Endodermal cell (in vitro differentiated cells): ENCODE data around the gene IGSF21. TPM values are rescaled to one million over a fixed set of nuclear protein-coding genes. Genes with fewer than 3 reads are reported as not detected.

Experiments used
- DNase-seq: peaks from one replicate; pipeline ENCODE4 v3.0.0-alpha.2; 2017
- H3K27ac ChIP-seq: 2 replicates; pipeline ENCODE4 v1.5.1; 2013; ENCODE audit warnings: mild to moderate bottlenecking, low read depth, low read length, moderate library complexity
- H3K27me3 ChIP-seq: 2 replicates; pipeline ENCODE4 v1.6.1; 2013; ENCODE audit warnings: mild to moderate bottlenecking, low read length, moderate library complexity; ENCODE audit not compliant: insufficient read depth, control insufficient read depth, poor library complexity, severe bottlenecking
- H3K36me3 ChIP-seq: 2 replicates; pipeline ENCODE4 v1.7.0; 2013; ENCODE audit warnings: mild to moderate bottlenecking, low read length, moderate library complexity; ENCODE audit not compliant: control insufficient read depth, insufficient read depth
- H3K4me1 ChIP-seq: one replicate; pipeline ENCODE4 v1.7.0; 2013; ENCODE audit warnings: low read length; ENCODE audit not compliant: control insufficient read depth, insufficient read depth
- H3K4me3 ChIP-seq: 2 replicates; pipeline ENCODE4 v1.5.1; 2013; ENCODE audit warnings: mild to moderate bottlenecking, low read length, moderate library complexity
- H3K9ac ChIP-seq: 2 replicates; pipeline ENCODE4 v1.6.1; 2013; ENCODE audit warnings: mild to moderate bottlenecking, low read length, moderate library complexity; ENCODE audit not compliant: poor library complexity, severe bottlenecking; ENCODE audit errors: extremely low read depth
- H3K9me3 ChIP-seq: 2 replicates; pipeline ENCODE4 v1.6.1; 2013; ENCODE audit warnings: mild to moderate bottlenecking, low read length, moderate library complexity; ENCODE audit not compliant: control insufficient read depth
- H3K27ac Mint-ChIP-seq: 2 replicates; pipeline ENCODE4 v1.8.0; 2020; ENCODE audit warnings: mixed read lengths
- H3K27me3 Mint-ChIP-seq: 2 replicates; pipeline ENCODE4 v1.8.0; 2021; ENCODE audit warnings: mild to moderate bottlenecking, mixed read lengths; ENCODE audit not compliant: insufficient read depth
- H3K36me3 Mint-ChIP-seq: 2 replicates; pipeline ENCODE4 v1.8.0; 2020; ENCODE audit warnings: low read depth, mixed read lengths
- H3K4me1 Mint-ChIP-seq: 2 replicates; pipeline ENCODE4 v1.8.0; 2020; ENCODE audit warnings: mixed read lengths
- H3K4me3 Mint-ChIP-seq: 2 replicates; pipeline ENCODE4 v1.8.0; 2020; ENCODE audit warnings: mild to moderate bottlenecking, moderate library complexity, mixed read lengths
- H3K9me3 Mint-ChIP-seq: 2 replicates; pipeline ENCODE4 v1.8.0; 2020; ENCODE audit warnings: mild to moderate bottlenecking, mixed read lengths
- WGBS, 2 experiments: methylation state at CpG; one replicate each; pipeline versions ENCODE4 v1.1.5 to v1.1.7; 2013; ENCODE audit warnings: missing lambda C conversion rate in 2 of 2, mixed read lengths in 1 of 2; ENCODE audit not compliant: insufficient coverage in 1 of 2, insufficient read length in 1 of 2; 5-methylcytosine and 5-hydroxymethylcytosine counted together
- long read RNA-seq, 4 experiments: library from polyadenylated mRNA in 2 of 4; library from RNA in 1 of 4; library from capped mRNA in 1 of 4; stranded (forward) in 3 of 4; unstranded in 1 of 4; transcript quantifications; one replicate each; pipeline ENCODE4 v2.0.0, GENCODE V29; 2020 to 2021; ENCODE audit warnings: inconsistent platforms in 1 of 4
- polyA plus RNA-seq, 2 experiments: library from polyadenylated mRNA; stranded (reverse); fragments of 50-300 nt; gene quantifications; one replicate each; pipeline ENCODE4 v1.2.3, GENCODE V29; 2013
- total RNA-seq, 2 donors: library from RNA; stranded (reverse); fragmentation: NEBNext Ultra II Directional in 1 of 2; extraction: Animal tissue kit (Norgen Biotek cat#: 25700) in 1 of 2; gene quantifications; 2 replicates in 1 of 2; 3 replicates in 1 of 2; pipeline ENCODE4 v1.2.1, GENCODE V29; 2021
- TF ChIP-seq, protein P1 (sequence below): fragments of 200-600 bp; sonication (generic); conservative IDR thresholded peaks from 2 replicates; pipeline ENCODE4 v1.5.0; 2021; ENCODE audit warnings: antibody characterized with exemption, mild to moderate bottlenecking

Gene IGSF21
- total RNA-seq = 1 to 10 TPM; 1.3 to 1.7 TPM
- polyA plus RNA-seq (2013, experiment 1 of 2) = 2.9 TPM
- polyA plus RNA-seq (2013, experiment 2 of 2) = 1.7 TPM
- long read RNA-seq, experiment 1 = 0 reads
- long read RNA-seq, experiment 2, transcript IGSF21-201 (10 exons, 1,943 nt) = major isoform, 12 of 15 reads
- long read RNA-seq, experiment 2, partial matches to known transcripts = 0 of 15 reads
- long read RNA-seq, experiment 2, other reads (novel, unspliced or antisense) = 3 of 15 reads
- long read RNA-seq, experiment 3, partial matches to known transcripts = 0 of 3 reads
- long read RNA-seq, experiment 3, other reads (novel, unspliced or antisense) = 3 of 3 reads
- long read RNA-seq, experiment 4, partial matches to known transcripts = 0 of 1 reads
- long read RNA-seq, experiment 4, other reads (novel, unspliced or antisense) = 1 of 1 reads

- peak; percentile 81 for DNase-seq
- H3K27me3 ChIP-seq = peaks cover 95% of the 10 kb centered on the region
Measured at GRCh38 chr1:18107369-18108298, at the start of gene IGSF21. TSS of gene IGSF21 (plus strand) at chr1:18107798. CDS start at chr1:18108129, 331 bp downstream.

DNA sequence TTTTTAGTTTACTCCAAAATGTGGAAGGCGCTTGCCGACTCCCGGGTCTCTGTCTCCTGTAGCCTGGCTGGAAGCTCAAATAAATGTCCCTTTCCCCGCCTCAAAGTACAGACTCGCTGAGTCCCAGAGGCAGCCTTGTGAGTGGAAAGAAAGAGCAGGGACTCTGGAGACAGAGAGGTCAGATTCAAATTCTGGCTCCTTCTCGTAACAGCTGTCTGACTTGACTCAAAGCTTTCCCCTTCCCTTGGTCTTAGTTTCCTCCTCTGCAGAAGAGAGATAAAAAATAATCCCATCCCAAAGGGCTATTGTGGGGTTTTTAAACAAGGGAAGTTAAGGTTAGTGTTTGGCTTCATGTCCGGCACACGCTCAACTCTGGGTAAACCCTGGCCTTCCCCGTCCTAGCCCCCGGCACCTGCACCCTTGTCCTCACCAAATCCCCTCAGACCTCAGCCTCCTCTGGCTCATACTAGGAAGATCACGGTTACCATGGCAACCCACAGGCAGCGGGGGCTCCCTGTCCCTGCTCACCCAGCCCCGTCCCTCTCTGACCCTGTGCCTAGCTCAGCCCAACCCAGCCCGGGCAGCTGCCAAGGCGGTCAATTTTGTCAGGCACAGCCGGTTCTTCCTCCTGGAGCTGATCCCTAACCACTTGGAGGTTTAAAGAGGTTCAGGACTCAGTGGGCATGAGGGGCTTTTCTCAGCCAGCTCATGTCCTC is 49.2 kb upstream of the IGSF21 start:
- H3K27ac ChIP-seq = no peak overlapping the region
- no peak overlapping the region for H3K4me3 ChIP-seq
- Mint-ChIP-seq H3K4me1 (peaks cover 12% of the 10 kb centered on the region), H3K4me3 (no peak overlapping the region), H3K9me3 (no peaks in the 10 kb centered on the region), H3K27ac (no peak overlapping the region), H3K36me3 (no peaks in the 10 kb centered on the region), H3K27me3 (peaks cover 68% of the 10 kb centered on the region)
- 80 to 89% methylated on average over 8 to 16 of the region's 16 CpGs for WGBS, 2 experiments
- DNase-seq = no peak
- H3K27me3 ChIP-seq = peaks cover 76% of the 10 kb centered on the region
- no peaks in the 10 kb centered on the region for H3K4me1 ChIP-seq
- no peaks in the 10 kb centered on the region for H3K36me3 ChIP-seq
- H3K9ac ChIP-seq = no peak overlapping the region
- TF ChIP-seq, protein P1, sequence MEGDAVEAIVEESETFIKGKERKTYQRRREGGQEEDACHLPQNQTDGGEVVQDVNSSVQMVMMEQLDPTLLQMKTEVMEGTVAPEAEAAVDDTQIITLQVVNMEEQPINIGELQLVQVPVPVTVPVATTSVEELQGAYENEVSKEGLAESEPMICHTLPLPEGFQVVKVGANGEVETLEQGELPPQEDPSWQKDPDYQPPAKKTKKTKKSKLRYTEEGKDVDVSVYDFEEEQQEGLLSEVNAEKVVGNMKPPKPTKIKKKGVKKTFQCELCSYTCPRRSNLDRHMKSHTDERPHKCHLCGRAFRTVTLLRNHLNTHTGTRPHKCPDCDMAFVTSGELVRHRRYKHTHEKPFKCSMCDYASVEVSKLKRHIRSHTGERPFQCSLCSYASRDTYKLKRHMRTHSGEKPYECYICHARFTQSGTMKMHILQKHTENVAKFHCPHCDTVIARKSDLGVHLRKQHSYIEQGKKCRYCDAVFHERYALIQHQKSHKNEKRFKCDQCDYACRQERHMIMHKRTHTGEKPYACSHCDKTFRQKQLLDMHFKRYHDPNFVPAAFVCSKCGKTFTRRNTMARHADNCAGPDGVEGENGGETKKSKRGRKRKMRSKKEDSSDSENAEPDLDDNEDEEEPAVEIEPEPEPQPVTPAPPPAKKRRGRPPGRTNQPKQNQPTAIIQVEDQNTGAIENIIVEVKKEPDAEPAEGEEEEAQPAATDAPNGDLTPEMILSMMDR = no peak
- H3K9me3 ChIP-seq = no peaks in the 10 kb centered on the region

More at GRCh38 chr1:18107369-18108298, at the start of gene IGSF21:
- peak within 1 kb of the TSS; percentile 51 for H3K4me3 Mint-ChIP-seq
- no peaks in the 10 kb centered on the region for H3K9me3 Mint-ChIP-seq
- WGBS, 2 experiments = 0 to 1% methylated on average over 6 to 97 of the region's 108 CpGs
- H3K4me1 Mint-ChIP-seq = peaks cover 17% of the 10 kb centered on the region
- peaks cover 6% of the 10 kb centered on the region for H3K4me1 ChIP-seq
- peak within 1 kb of the TSS; percentile 72 for H3K4me3 ChIP-seq
- TF ChIP-seq, protein P1 = no peak
- no peaks in the 10 kb centered on the region for H3K36me3 Mint-ChIP-seq
- H3K9me3 ChIP-seq = no peaks in the 10 kb centered on the region
- no peak within 1 kb of the TSS for H3K27ac Mint-ChIP-seq
- no peaks in the 10 kb centered on the region for H3K36me3 ChIP-seq
- H3K27ac ChIP-seq = no peak within 1 kb of the TSS
- H3K27me3 Mint-ChIP-seq = peaks cover 92% of the 10 kb centered on the region
- no peak within 1 kb of the TSS for H3K9ac ChIP-seq

DNA sequence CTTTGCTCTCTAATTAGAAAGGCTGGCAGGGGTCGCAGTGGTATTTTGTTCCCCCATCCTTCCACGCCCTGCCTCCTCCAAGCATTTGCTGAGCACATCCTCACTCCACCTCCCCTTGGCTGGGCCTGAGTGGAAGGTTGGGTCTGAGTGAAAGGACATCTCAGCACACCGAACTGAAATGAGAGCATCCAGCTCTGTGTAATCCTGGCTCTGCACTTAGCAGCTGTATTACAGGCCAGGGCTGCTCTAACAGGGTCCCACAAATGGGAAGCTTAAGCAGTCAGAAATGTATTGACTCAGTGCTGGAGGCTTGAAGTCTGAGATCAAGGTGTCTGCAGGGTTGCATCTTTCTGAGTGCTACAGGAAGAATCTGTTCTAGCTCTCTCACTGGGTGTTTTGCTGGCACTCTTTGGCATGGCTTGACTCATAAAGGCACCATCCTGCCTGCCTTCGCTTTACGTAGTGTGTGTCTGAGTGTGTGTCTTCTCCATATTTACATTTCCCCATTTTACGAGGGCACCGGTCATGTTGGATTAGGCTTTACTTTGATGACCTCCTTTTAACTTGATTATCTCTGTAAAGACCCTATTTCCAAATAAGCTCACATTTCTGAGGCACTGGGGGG is 48.5 kb upstream of the IGSF21 start:
- WGBS, 2 experiments = 91 to 97% methylated on average over 6 to 7 of the region's 7 CpGs
- H3K4me1 Mint-ChIP-seq = peaks cover 12% of the 10 kb centered on the region
- peaks cover 67% of the 10 kb centered on the region for H3K27me3 Mint-ChIP-seq
- no peak overlapping the region for H3K27ac Mint-ChIP-seq
- Histone ChIP-seq H3K9me3 (no peaks in the 10 kb centered on the region), H3K27ac (no peak overlapping the region), H3K4me1 (no peaks in the 10 kb centered on the region), H3K27me3 (peaks cover 76% of the 10 kb centered on the region), H3K36me3 (no peaks in the 10 kb centered on the region), H3K4me3 (no peak overlapping the region), H3K9ac (no peak overlapping the region)
- H3K36me3 Mint-ChIP-seq = no peaks in the 10 kb centered on the region
- DNase-seq = no peak
- no peak overlapping the region for H3K4me3 Mint-ChIP-seq
- TF ChIP-seq, protein P1 = no peak
- no peaks in the 10 kb centered on the region for H3K9me3 Mint-ChIP-seq
